ENCODE data around the gene HES5.

- TF ChIP-seq CTCF (IDR thresholded peaks at IDR 0.05) (no peak), POLR2A (IDR thresholded peaks at IDR 0.05) (no peak)
These were observed 22.1 kb upstream of the HES5 start for GRCh38 chr1:2552189-2552588.
